ENCODE results near the gene ARHGAP15.

The ARHGAP15 gene

DNA sequence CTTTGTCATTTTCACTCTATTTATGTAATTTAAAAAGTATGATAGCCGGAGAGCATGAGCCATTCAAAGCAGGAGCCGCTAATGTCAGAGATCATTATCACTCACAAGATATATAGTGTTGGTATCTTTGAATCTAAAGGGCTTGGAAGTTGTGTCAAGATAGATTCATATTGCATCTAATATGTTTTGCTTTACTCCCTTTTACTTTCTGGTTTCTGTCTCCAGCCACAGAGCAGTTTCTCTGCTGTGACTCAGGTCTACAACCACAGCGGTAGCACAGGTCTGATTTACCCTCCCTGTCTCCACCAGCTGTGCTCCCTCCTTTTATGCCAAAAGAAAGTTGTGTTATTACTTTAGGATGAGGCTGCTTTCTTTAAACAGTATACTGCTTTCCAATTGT lies 424.0 kb downstream of the ARHGAP15 start:
- no peaks in the 10 kb centered on the region for H3K27me3 ChIP-seq (ENCODE audit: low read length)
- H3F3A ChIP-seq (ENCODE audit: insufficient read depth): no peaks in the 10 kb centered on the region
- H4K20me1 ChIP-seq (ENCODE audit: low read depth, low read length): no peaks in the 10 kb centered on the region
- no peak overlapping the region for H3K4me2 ChIP-seq (ENCODE audit: low read depth, low read length, poor library complexity, severe bottlenecking)
- no peak overlapping the region for H3K9ac ChIP-seq (ENCODE audit: low read length)
- H3K27ac ChIP-seq (ENCODE audit: low read depth, low read length): no peak overlapping the region
- H3K9me2 ChIP-seq (replicated peaks; ENCODE audit: insufficient read depth, low read length): no peaks in the 10 kb centered on the region
- no peaks in the 10 kb centered on the region for H3K79me2 ChIP-seq (ENCODE audit: insufficient read depth, low read length)
- H2AFZ ChIP-seq (ENCODE audit: low read depth, low read length, severe bottlenecking): no peak overlapping the region
- peaks cover 4% of the 10 kb centered on the region; the same call in 1 of the 2 replicates for H3K36me3 ChIP-seq (ENCODE audit: low read length)
- no peaks in the 10 kb centered on the region for H3K9me3 ChIP-seq (ENCODE audit: insufficient read depth, low read length)
- no peak overlapping the region for H3K4me3 ChIP-seq (ENCODE audit: insufficient read depth, low read length, poor library complexity, severe bottlenecking)
- no peak for TF ChIP-seq EZH2phosphoT487 (conservative IDR thresholded peaks at IDR 0.05; ENCODE audit: low read length)
- TF ChIP-seq CTCF (IDR thresholded peaks at IDR 0.05; ENCODE audit: insufficient read depth, low read length, poor library complexity, severe bottlenecking): no peak

GRCh38 chr2:143558665-143559064 lies 429.4 kb downstream of the ARHGAP15 start:
- Histone ChIP-seq H3K4me3 (ENCODE audit: insufficient read depth, low read length, poor library complexity, severe bottlenecking) (no peak overlapping the region), H3K79me2 (ENCODE audit: insufficient read depth, low read length) (no peaks in the 10 kb centered on the region), H3K9me3 (ENCODE audit: insufficient read depth, low read length) (no peaks in the 10 kb centered on the region), H3K9me2 (replicated peaks; ENCODE audit: insufficient read depth, low read length) (no peaks in the 10 kb centered on the region), H3K9ac (ENCODE audit: low read length) (no peak overlapping the region), H3K36me3 (ENCODE audit: low read length) (no peaks in the 10 kb centered on the region; the same call in 1 of the 2 replicates), H3K27me3 (ENCODE audit: low read length) (no peaks in the 10 kb centered on the region), H3F3A (ENCODE audit: insufficient read depth) (no peaks in the 10 kb centered on the region), H3K4me2 (ENCODE audit: low read depth, low read length, poor library complexity, severe bottlenecking) (no peak overlapping the region), H2AFZ (ENCODE audit: low read depth, low read length, severe bottlenecking) (no peak overlapping the region), H4K20me1 (ENCODE audit: low read depth, low read length) (no peaks in the 10 kb centered on the region), H3K27ac (ENCODE audit: low read depth, low read length) (no peak overlapping the region)
- TF ChIP-seq CTCF (IDR thresholded peaks at IDR 0.05; ENCODE audit: insufficient read depth, low read length, poor library complexity, severe bottlenecking) (no peak), EZH2phosphoT487 (conservative IDR thresholded peaks at IDR 0.05; ENCODE audit: low read length) (no peak)

DNA sequence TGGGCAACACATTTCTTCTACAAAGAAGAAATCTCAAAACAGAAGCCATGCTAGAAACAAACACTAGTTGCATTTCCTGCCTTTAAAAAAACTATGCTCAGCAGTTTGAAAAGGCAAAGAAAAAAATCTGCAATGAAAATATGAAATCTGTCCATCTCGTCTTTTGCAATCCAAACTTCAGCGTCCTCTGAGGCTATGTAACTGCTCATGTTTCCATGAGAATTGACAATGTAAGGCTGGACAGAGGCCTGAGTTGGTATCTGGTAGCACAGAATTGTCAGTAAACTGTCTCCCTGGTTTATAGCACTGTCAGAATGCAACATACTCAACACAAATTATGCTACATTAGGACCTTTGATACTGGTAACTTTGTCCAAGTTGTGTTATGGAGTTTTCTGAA lies 429.9 kb downstream of the ARHGAP15 start:
- Histone ChIP-seq H3K79me2 (ENCODE audit: insufficient read depth, low read length) (no peaks in the 10 kb centered on the region), H3K4me3 (ENCODE audit: insufficient read depth, low read length, poor library complexity, severe bottlenecking) (no peak overlapping the region), H3K4me2 (ENCODE audit: low read depth, low read length, poor library complexity, severe bottlenecking) (no peak overlapping the region), H3F3A (ENCODE audit: insufficient read depth) (no peaks in the 10 kb centered on the region), H3K36me3 (ENCODE audit: low read length) (no peaks in the 10 kb centered on the region; the same call in 1 of the 2 replicates), H2AFZ (ENCODE audit: low read depth, low read length, severe bottlenecking) (no peak overlapping the region), H3K9ac (ENCODE audit: low read length) (no peak overlapping the region), H3K27ac (ENCODE audit: low read depth, low read length) (no peak overlapping the region), H3K9me3 (ENCODE audit: insufficient read depth, low read length) (no peaks in the 10 kb centered on the region), H3K27me3 (ENCODE audit: low read length) (no peaks in the 10 kb centered on the region), H4K20me1 (ENCODE audit: low read depth, low read length) (no peaks in the 10 kb centered on the region), H3K9me2 (replicated peaks; ENCODE audit: insufficient read depth, low read length) (no peaks in the 10 kb centered on the region)
- no peak for TF ChIP-seq CTCF (IDR thresholded peaks at IDR 0.05; ENCODE audit: insufficient read depth, low read length, poor library complexity, severe bottlenecking)
- TF ChIP-seq EZH2phosphoT487 (conservative IDR thresholded peaks at IDR 0.05; ENCODE audit: low read length): no peak

All from SU-DHL-6 (cell line).